Endothelial cell of umbilical vein (primary cell): ENCODE results near the gene MED12. TPM values are rescaled to one million over a fixed set of nuclear protein-coding genes. Genes with fewer than 3 reads are reported as not detected.

Experiments used
- BruUV-seq: library from RNA; stranded (reverse); fragments of 400-500 nt; replicated peaks from 2 replicates; lab custom pipeline; 2021; lab: Mats Ljungman, UMichigan
- CTCF ChIA-PET: fragments of 300-600, 350-600 bp; sonication (Branson Sonifier 250); formaldehyde crosslinking; loops from one replicate; lab custom pipeline; 2021; ENCODE audit warnings: antibody characterized with exemption, inconsistent platforms; lab: Charles Lee
- POLR2A ChIA-PET: fragments of 300-600, 350-600 bp; sonication (Branson Sonifier 250); formaldehyde crosslinking; loops from one replicate; lab custom pipeline; 2021; ENCODE audit warnings: antibody characterized with exemption, inconsistent platforms; lab: Charles Lee
- DNase-seq: peaks from one replicate; pipeline ENCODE4 v3.0.0-alpha.2; 2011; ENCODE audit warnings: low read depth, low spot score
- FAIRE-seq: peaks from 2 replicates; lab custom pipeline; 2011; peaks lifted over from hg19 to GRCh38; lab: Jason Lieb, UNC
- H2AFZ ChIP-seq: 2 replicates; pipeline ENCODE4 v1.6.0; 2012; ENCODE audit warnings: low read depth, low read length, control low read depth, inconsistent platforms
- H3K27ac ChIP-seq: 2 replicates; pipeline ENCODE4 v1.5.1; 2011; ENCODE audit warnings: low read depth, mild to moderate bottlenecking, control low read depth, low read length, moderate library complexity; ENCODE audit not compliant: insufficient read depth
- H3K27me3 ChIP-seq, 2 experiments: 2 replicates each; pipeline versions ENCODE4 v1.6.0 to v1.6.1; 2011; ENCODE audit warnings: low read length in 2 of 2, mixed read lengths in 1 of 2; ENCODE audit not compliant: control insufficient read depth in 2 of 2, insufficient read depth in 2 of 2
- H3K36me3 ChIP-seq, 2 experiments: 2 replicates in 1 of 2; 3 replicates in 1 of 2; pipeline ENCODE4 v1.5.1; 2011; ENCODE audit warnings: low read length in 2 of 2, mild to moderate bottlenecking in 1 of 2, moderate library complexity in 1 of 2; ENCODE audit not compliant: control insufficient read depth in 2 of 2, insufficient read depth in 2 of 2; ENCODE audit errors: extremely low read depth in 1 of 2
- H3K4me1 ChIP-seq: 3 replicates; pipeline ENCODE4 v1.5.1; 2011; ENCODE audit warnings: mild to moderate bottlenecking, low read length; ENCODE audit not compliant: control insufficient read depth, insufficient read depth; ENCODE audit errors: extremely low read depth
- H3K4me2 ChIP-seq: 2 replicates; pipeline ENCODE4 v1.6.1; 2011; ENCODE audit warnings: low read length, control low read depth, mixed read lengths; ENCODE audit not compliant: insufficient read depth
- H3K4me3 ChIP-seq, 3 experiments: fragments of 200-600 bp in 1 of 3; sonication (generic), shearing (Covaris generic) in 1 of 3; replicated peaks in 1 of 3; 2 replicates each; pipeline ENCODE4 v1.5.1; 2011 to 2016; ENCODE audit warnings: control low read depth in 3 of 3, low read length in 3 of 3, mild to moderate bottlenecking in 2 of 3, inconsistent platforms in 1 of 3, low read depth in 1 of 3, moderate library complexity in 1 of 3; ENCODE audit not compliant: insufficient read depth in 1 of 3
- H3K79me2 ChIP-seq: 2 replicates; pipeline ENCODE4 v1.6.0; 2012; ENCODE audit warnings: low read length, inconsistent platforms; ENCODE audit not compliant: control insufficient read depth, insufficient read depth
- H3K9ac ChIP-seq: replicated peaks from 2 replicates; pipeline ENCODE3; 2011; ENCODE audit warnings: low read length, control low read depth; ENCODE audit not compliant: insufficient read depth; ENCODE audit errors: extremely low read depth
- H3K9me1 ChIP-seq: replicated peaks from 3 replicates; pipeline ENCODE4 v1.6.0; 2011; ENCODE audit warnings: mild to moderate bottlenecking, low read length; ENCODE audit not compliant: control insufficient read depth, insufficient read depth; ENCODE audit errors: extremely low read depth
- H3K9me3 ChIP-seq: replicated peaks from 2 replicates; pipeline ENCODE4 v1.5.1; 2012; ENCODE audit warnings: low read length, inconsistent platforms; ENCODE audit not compliant: control insufficient read depth, insufficient read depth
- H4K20me1 ChIP-seq: replicated peaks from 2 replicates; pipeline ENCODE3; 2011; ENCODE audit warnings: mild to moderate bottlenecking, low read length; ENCODE audit not compliant: control insufficient read depth, insufficient read depth; ENCODE audit errors: extremely low read depth
- CTCF ChIP-seq, 2 donors: IDR thresholded peaks; 1 replicate in 1 of 2; 2 replicates in 1 of 2; pipeline ENCODE4 v1.5.1; 2011; ENCODE audit warnings: low read length in 2 of 2, mild to moderate bottlenecking in 2 of 2, moderate library complexity in 2 of 2, control low read depth in 1 of 2, inconsistent platforms in 1 of 2, low read depth in 1 of 2; ENCODE audit not compliant: insufficient read depth in 1 of 2; ENCODE audit errors: extremely low read depth in 1 of 2
- EZH2 ChIP-seq: IDR thresholded peaks from 2 replicates; pipeline ENCODE4 v1.6.1; 2012; ENCODE audit warnings: borderline replicate concordance, low read depth, mild to moderate bottlenecking, moderate library complexity, low read length, inconsistent platforms; ENCODE audit not compliant: severe bottlenecking
- FOS ChIP-seq: IDR thresholded peaks from 2 replicates; pipeline ENCODE4 v1.6.1; 2011; ENCODE audit warnings: mild to moderate bottlenecking, low read length, moderate library complexity, borderline replicate concordance; ENCODE audit not compliant: insufficient read depth
- GATA2 ChIP-seq: IDR thresholded peaks from 2 replicates; pipeline ENCODE4 v1.7.0; 2011; ENCODE audit warnings: low read depth, mild to moderate bottlenecking, moderate library complexity, mixed read lengths, low read length; ENCODE audit not compliant: insufficient read length, insufficient read depth
- JUN ChIP-seq: IDR thresholded peaks from 2 replicates; pipeline ENCODE4 v1.6.1; 2011; ENCODE audit warnings: borderline replicate concordance, low read depth; ENCODE audit not compliant: insufficient read length, insufficient read depth
- MAX ChIP-seq: IDR thresholded peaks from 2 replicates; pipeline ENCODE4 v1.6.1; 2011; ENCODE audit not compliant: insufficient read depth, insufficient read length
- MYC ChIP-seq: IDR thresholded peaks from one replicate; pipeline ENCODE4 v1.6.1; 2011; ENCODE audit warnings: mild to moderate bottlenecking, low read depth, low read length
- POLR2A ChIP-seq: IDR thresholded peaks from 2 replicates; pipeline ENCODE4 v1.6.1; 2012; ENCODE audit warnings: low read depth, mild to moderate bottlenecking, control low read depth, low read length
- POLR2AphosphoS5 ChIP-seq: IDR thresholded peaks from 2 replicates; pipeline ENCODE4 v1.6.1; 2012; ENCODE audit warnings: low read depth, mild to moderate bottlenecking, control low read depth, low read length, moderate library complexity; ENCODE audit not compliant: insufficient read depth
- dilution Hi-C: fragments of 300-500 bp; cut with MboI; formaldehyde crosslinking; loops from one replicate; pipeline ENCODE4 v1.15.0; 2019; ENCODE audit warnings: low sequenced_read_pairs; ENCODE audit not compliant: extremely low pct_ligation_motif_present
- intact Hi-C: fragments of 100-400 bp; cut with micrococcal nuclease; formaldehyde crosslinking; loops from one replicate; pipeline ENCODE4 v1.10.0; 2022
- polyA plus RNA-seq, 4 experiments: library from polyadenylated mRNA; depleted of rRNA in 3 of 4; stranded (reverse) in 3 of 4; unstranded in 1 of 4; fragments of >200 nt; gene quantifications; 2 replicates each; pipeline versions ENCODE4 v1.2.1 to v1.2.3, GENCODE V29; 2011 to 2012; ENCODE audit warnings: missing spikeins in 1 of 4
- total RNA-seq: library from RNA; stranded (reverse); gene quantifications from 2 replicates; pipeline ENCODE4 v1.2.3, GENCODE V29; 2021

The MED12 gene
- total and polyA plus RNA-seq, 2 donors (not counting 3 experiments of a cell fraction or from before 2014, with no cell fraction given) = 28.1 to 65.3 TPM

GRCh38 chrX:71184092-71184491 lies 65.7 kb downstream of the MED12 start:
- no TSS peak for BruUV-seq
- Histone ChIP-seq H3K27me3 (no peaks in the 10 kb centered on the region), H4K20me1 (no peaks in the 10 kb centered on the region), H3K4me3 (no peak overlapping the region), H2AFZ (no peak overlapping the region), H3K4me1 (peaks cover 7% of the 10 kb centered on the region), H3K9me3 (no peaks in the 10 kb centered on the region), H3K36me3 (no peaks in the 10 kb centered on the region), H3K9me1 (no peaks in the 10 kb centered on the region), H3K9ac (no peak overlapping the region), H3K27ac (no peak overlapping the region), H3K4me2 (no peak overlapping the region), H3K79me2 (no peaks in the 10 kb centered on the region)
- FAIRE-seq (no peak), DNase-seq (no peak)
- intact Hi-C loops = loop anchor here (5.0 kb wide), 1 partner anchor 183 kb away; the partner anchor contains the start of gene TAF1
- dilution Hi-C loops = no loop called here
- TF ChIP-seq MAX = no peak
- TF ChIP-seq POLR2AphosphoS5 = no peak
- no peak for TF ChIP-seq MYC
- no peak for TF ChIP-seq GATA2
- TF ChIP-seq FOS = no peak
- no peak for TF ChIP-seq EZH2
- TF ChIP-seq CTCF (IDR thresholded peaks at IDR 0.05; ENCODE audit: extremely low read depth in 1 of 2, insufficient read depth in 1 of 2, low read depth in 1 of 2, low read length in 2 of 2) = no peak
- no peak for TF ChIP-seq JUN
- no peak for TF ChIP-seq POLR2A
- ChIA-PET POLR2A (no interaction called here), CTCF (no interaction called here)
